ENCODE results near the gene PGAP3.
"Not testable (repeated sequence)": the region's sequence is repeated elsewhere in the genome, so short reads cannot be mapped to it uniquely, and the experiment has no call there.

PGAP3 gene

DNA sequence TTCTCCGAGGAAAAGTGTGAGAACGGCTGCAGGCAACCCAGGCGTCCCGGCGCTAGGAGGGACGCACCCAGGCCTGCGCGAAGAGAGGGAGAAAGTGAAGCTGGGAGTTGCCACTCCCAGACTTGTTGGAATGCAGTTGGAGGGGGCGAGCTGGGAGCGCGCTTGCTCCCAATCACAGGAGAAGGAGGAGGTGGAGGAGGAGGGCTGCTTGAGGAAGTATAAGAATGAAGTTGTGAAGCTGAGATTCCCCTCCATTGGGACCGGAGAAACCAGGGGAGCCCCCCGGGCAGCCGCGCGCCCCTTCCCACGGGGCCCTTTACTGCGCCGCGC, 11.9 kb upstream of the PGAP3 start, which contains the start of gene ERBB2:
Gene ERBB2, plus strand, starts transcription at position 247 of the 330 bp plus-strand sequence. CDS start 175 bp downstream, outside the sequence.
- DNase-seq = no peak
- Histone ChIP-seq H3K4me1 (ENCODE audit: low read length) (peaks cover 17% of the 10 kb centered on the region), H3K9me3 (replicated peaks; ENCODE audit: insufficient read depth, low read length) (no peaks in the 10 kb centered on the region), H3K27ac (ENCODE audit: low read length) (no peak within 1 kb of the TSS), H4K20me1 (ENCODE audit: insufficient read depth, low read length) (no peaks in the 10 kb centered on the region), H3K4me3 (ENCODE audit: low read length) (no peak within 1 kb of the TSS), H3K4me2 (ENCODE audit: low read depth, low read length) (no peak within 1 kb of the TSS), H3K79me2 (ENCODE audit: low read length) (no peaks in the 10 kb centered on the region), H3K36me3 (replicated peaks; ENCODE audit: insufficient read depth, low read length) (no peaks in the 10 kb centered on the region), H3K9me2 (replicated peaks; ENCODE audit: insufficient read depth, low read length) (no peaks in the 10 kb centered on the region), H3K9ac (ENCODE audit: low read length) (no peak within 1 kb of the TSS), H3F3A (ENCODE audit: insufficient read depth, low read length) (no peaks in the 10 kb centered on the region), H3K27me3 (replicated peaks; ENCODE audit: insufficient read depth, low read length) (no peaks in the 10 kb centered on the region), H2AFZ (ENCODE audit: low read length) (no peak within 1 kb of the TSS)
- no peak for TF ChIP-seq EZH2phosphoT487 (IDR thresholded peaks at IDR 0.05; ENCODE audit: low read length)

DNA sequence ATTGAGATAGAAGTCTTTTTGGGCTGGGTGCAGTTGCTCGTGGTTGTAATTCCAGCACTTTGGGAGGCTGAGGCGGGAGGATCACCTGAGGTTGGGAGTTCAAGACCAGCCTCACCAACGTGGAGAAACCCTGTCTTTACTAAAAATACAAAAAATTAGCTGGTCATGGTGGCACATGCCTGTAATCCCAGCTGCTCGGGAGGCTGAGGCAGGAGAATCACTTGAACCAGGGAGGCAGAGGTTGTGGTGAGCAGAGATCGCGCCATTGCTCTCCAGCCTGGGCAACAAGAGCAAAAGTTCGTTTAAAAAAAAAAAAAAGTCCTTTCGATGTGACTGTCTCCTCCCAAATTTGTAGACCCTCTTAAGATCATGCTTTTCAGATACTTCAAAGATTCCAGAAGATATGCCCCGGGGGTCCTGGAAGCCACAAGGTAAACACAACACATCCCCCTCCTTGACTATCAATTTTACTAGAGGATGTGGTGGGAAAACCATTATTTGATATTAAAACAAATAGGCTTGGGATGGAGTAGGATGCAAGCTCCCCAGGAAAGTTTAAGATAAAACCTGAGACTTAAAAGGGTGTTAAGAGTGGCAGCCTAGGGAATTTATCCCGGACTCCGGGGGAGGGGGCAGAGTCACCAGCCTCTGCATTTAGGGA, 11.4 kb upstream of the PGAP3 start:
- not testable (repeated sequence) for H3K4me3 ChIP-seq (ENCODE audit: low read length); H3K36me3 ChIP-seq (replicated peaks; ENCODE audit: insufficient read depth, low read length); H3K27me3 ChIP-seq (replicated peaks; ENCODE audit: insufficient read depth, low read length); H3K9me2 ChIP-seq (replicated peaks; ENCODE audit: insufficient read depth, low read length); H3K9me3 ChIP-seq (replicated peaks; ENCODE audit: insufficient read depth, low read length); H4K20me1 ChIP-seq (ENCODE audit: insufficient read depth, low read length); H2AFZ ChIP-seq (ENCODE audit: low read length); H3K9ac ChIP-seq (ENCODE audit: low read length); DNase-seq; H3K79me2 ChIP-seq (ENCODE audit: low read length); H3K4me2 ChIP-seq (ENCODE audit: low read depth, low read length); H3K27ac ChIP-seq (ENCODE audit: low read length); H3F3A ChIP-seq (ENCODE audit: insufficient read depth, low read length)
- H3K4me1 ChIP-seq (ENCODE audit: low read length) = peaks cover 17% of the 10 kb centered on the region

DNA sequence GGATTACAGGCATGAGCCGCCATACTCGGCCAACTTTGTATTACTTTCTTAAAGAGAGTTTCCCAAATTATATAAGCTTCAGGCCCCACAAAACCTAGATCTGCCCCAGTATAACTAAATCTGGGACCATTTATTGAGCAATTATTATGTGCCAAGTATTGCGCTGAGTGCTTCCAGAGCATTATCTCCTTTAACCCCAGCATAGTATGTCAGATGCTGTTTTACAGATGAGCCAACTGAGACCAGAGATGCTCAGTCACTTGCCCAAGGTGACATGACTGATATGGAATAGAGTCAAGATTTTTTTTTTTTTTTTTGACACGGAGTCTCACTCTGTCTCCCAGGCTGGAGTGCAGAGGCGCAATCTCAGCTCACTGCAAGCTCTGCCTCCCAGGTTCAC, 10.1 kb upstream of the PGAP3 start:
- no peaks in the 10 kb centered on the region for H4K20me1 ChIP-seq (ENCODE audit: insufficient read depth, low read length)
- TF ChIP-seq, protein P1, sequence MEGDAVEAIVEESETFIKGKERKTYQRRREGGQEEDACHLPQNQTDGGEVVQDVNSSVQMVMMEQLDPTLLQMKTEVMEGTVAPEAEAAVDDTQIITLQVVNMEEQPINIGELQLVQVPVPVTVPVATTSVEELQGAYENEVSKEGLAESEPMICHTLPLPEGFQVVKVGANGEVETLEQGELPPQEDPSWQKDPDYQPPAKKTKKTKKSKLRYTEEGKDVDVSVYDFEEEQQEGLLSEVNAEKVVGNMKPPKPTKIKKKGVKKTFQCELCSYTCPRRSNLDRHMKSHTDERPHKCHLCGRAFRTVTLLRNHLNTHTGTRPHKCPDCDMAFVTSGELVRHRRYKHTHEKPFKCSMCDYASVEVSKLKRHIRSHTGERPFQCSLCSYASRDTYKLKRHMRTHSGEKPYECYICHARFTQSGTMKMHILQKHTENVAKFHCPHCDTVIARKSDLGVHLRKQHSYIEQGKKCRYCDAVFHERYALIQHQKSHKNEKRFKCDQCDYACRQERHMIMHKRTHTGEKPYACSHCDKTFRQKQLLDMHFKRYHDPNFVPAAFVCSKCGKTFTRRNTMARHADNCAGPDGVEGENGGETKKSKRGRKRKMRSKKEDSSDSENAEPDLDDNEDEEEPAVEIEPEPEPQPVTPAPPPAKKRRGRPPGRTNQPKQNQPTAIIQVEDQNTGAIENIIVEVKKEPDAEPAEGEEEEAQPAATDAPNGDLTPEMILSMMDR (IDR thresholded peaks at IDR 0.05; ENCODE audit: low read length) = no peak
- TF ChIP-seq EZH2phosphoT487 (IDR thresholded peaks at IDR 0.05; ENCODE audit: low read length) (no peak), EZH2 (optimal IDR thresholded peaks at IDR 0.05; ENCODE audit: low read depth, low read length) (no peak)
- no peaks in the 10 kb centered on the region for H3K36me3 ChIP-seq (replicated peaks; ENCODE audit: insufficient read depth, low read length)
- H3K9me3 ChIP-seq (replicated peaks; ENCODE audit: insufficient read depth, low read length) = no peaks in the 10 kb centered on the region
- H3K79me2 ChIP-seq (ENCODE audit: low read length) = no peaks in the 10 kb centered on the region
- H3K4me1 ChIP-seq (ENCODE audit: low read length) = peaks cover 5% of the 10 kb centered on the region
- H3F3A ChIP-seq (ENCODE audit: insufficient read depth, low read length) = no peaks in the 10 kb centered on the region
- H3K9me2 ChIP-seq (replicated peaks; ENCODE audit: insufficient read depth, low read length) = no peaks in the 10 kb centered on the region
- H3K4me2 ChIP-seq (ENCODE audit: low read depth, low read length) = no peak overlapping the region
- no peak overlapping the region for H3K9ac ChIP-seq (ENCODE audit: low read length)
- H3K27me3 ChIP-seq (replicated peaks; ENCODE audit: insufficient read depth, low read length) = no peaks in the 10 kb centered on the region
- no peak overlapping the region for H2AFZ ChIP-seq (ENCODE audit: low read length)
- no peak for DNase-seq
- H3K27ac ChIP-seq (ENCODE audit: low read length) = no peak overlapping the region
- H3K4me3 ChIP-seq (ENCODE audit: low read length) = no peak overlapping the region

GRCh38 chr17:39696731-39697130, 8.9 kb upstream of the PGAP3 start:
- Histone ChIP-seq H3K4me2 (ENCODE audit: low read depth, low read length) (no peak overlapping the region), H3K36me3 (replicated peaks; ENCODE audit: insufficient read depth, low read length) (no peaks in the 10 kb centered on the region), H3K9me3 (replicated peaks; ENCODE audit: insufficient read depth, low read length) (no peaks in the 10 kb centered on the region), H3K4me1 (ENCODE audit: low read length) (no peaks in the 10 kb centered on the region), H3K4me3 (ENCODE audit: low read length) (no peak overlapping the region), H2AFZ (ENCODE audit: low read length) (no peak overlapping the region), H4K20me1 (ENCODE audit: insufficient read depth, low read length) (no peaks in the 10 kb centered on the region), H3F3A (ENCODE audit: insufficient read depth, low read length) (no peaks in the 10 kb centered on the region), H3K27ac (ENCODE audit: low read length) (no peak overlapping the region), H3K27me3 (replicated peaks; ENCODE audit: insufficient read depth, low read length) (no peaks in the 10 kb centered on the region), H3K9me2 (replicated peaks; ENCODE audit: insufficient read depth, low read length) (no peaks in the 10 kb centered on the region), H3K79me2 (ENCODE audit: low read length) (no peaks in the 10 kb centered on the region), H3K9ac (ENCODE audit: low read length) (no peak overlapping the region)
- DNase-seq = no peak
- TF ChIP-seq EZH2phosphoT487 (IDR thresholded peaks at IDR 0.05; ENCODE audit: low read length) (no peak), EZH2 (optimal IDR thresholded peaks at IDR 0.05; ENCODE audit: low read depth, low read length) (no peak)
- TF ChIP-seq, protein P1 (IDR thresholded peaks at IDR 0.05; ENCODE audit: low read length) = no peak

All from MM.1S (cell line).